ENCODE results near the gene PHC2.

GRCh38 chr1:33321178-33321577 lies 109.7 kb downstream of the PHC2 start:
- TF ChIP-seq CTCF (IDR thresholded peaks at IDR 0.05), result no peak
- no peak for TF ChIP-seq POLR2A (IDR thresholded peaks at IDR 0.05)
